GM12874 (cell line): ENCODE data around the gene SLC12A7.

Experiments
- TF ChIP-seq, protein P1 (sequence below): IDR thresholded peaks from 2 replicates; pipeline ENCODE4 v1.5.1; 2011; ENCODE audit warnings: low read depth, mild to moderate bottlenecking, control low read depth, low read length, moderate library complexity; ENCODE audit not compliant: insufficient read depth

Gene SLC12A7

DNA sequence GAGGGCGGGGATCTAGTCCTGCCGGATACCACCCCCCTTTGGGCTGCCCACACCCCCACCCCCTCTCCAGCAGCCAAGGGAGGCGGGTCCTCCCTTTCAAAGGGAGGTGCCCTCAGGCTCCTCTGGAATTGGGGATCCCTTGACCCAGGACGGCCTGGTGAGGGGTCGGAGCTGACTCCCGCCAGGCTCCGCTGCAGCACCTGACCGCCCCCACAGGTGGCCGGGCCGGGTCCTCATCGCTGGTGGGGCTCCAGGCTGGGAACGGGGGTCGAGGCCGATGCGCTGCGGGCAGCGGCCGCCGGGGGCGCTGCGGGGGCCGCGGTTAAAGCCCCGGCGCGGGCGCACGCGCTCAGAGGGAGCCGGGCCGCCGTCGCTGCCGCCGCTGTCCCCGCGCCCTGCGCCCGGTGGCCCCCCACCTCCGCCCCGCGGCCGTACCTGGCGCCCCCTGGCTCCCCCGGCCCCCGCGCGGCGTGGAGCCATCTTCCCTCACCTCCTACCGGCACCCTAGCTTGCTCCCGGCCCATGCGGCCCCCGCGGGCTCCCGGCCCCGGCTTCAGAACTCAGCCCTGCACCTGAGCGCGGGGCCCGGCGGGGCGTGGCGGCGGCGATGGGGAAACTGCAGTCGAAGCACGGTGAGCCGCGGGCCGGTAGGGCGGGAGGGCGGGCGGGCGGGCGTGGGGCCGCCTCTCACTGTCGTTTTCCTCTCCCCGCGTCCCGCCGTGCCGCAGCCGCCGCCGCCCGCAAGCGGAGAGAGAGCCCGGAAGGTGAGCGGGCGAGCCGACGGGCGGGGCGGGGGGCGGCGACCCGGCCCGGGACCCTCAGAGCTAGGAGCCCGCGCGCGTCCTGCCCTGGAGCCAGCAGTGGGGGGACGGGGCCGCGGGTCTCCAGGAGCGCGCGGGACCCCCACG lies 103.2 kb downstream of the SLC12A7 start, which contains the start of gene NKD2:
NKD2 (plus strand) TSS at position 352 of the 908 bp plus-strand sequence; CDS start at position 608, 256 bp downstream.
- TF ChIP-seq, protein P1, sequence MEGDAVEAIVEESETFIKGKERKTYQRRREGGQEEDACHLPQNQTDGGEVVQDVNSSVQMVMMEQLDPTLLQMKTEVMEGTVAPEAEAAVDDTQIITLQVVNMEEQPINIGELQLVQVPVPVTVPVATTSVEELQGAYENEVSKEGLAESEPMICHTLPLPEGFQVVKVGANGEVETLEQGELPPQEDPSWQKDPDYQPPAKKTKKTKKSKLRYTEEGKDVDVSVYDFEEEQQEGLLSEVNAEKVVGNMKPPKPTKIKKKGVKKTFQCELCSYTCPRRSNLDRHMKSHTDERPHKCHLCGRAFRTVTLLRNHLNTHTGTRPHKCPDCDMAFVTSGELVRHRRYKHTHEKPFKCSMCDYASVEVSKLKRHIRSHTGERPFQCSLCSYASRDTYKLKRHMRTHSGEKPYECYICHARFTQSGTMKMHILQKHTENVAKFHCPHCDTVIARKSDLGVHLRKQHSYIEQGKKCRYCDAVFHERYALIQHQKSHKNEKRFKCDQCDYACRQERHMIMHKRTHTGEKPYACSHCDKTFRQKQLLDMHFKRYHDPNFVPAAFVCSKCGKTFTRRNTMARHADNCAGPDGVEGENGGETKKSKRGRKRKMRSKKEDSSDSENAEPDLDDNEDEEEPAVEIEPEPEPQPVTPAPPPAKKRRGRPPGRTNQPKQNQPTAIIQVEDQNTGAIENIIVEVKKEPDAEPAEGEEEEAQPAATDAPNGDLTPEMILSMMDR: peak; percentile 74

DNA sequence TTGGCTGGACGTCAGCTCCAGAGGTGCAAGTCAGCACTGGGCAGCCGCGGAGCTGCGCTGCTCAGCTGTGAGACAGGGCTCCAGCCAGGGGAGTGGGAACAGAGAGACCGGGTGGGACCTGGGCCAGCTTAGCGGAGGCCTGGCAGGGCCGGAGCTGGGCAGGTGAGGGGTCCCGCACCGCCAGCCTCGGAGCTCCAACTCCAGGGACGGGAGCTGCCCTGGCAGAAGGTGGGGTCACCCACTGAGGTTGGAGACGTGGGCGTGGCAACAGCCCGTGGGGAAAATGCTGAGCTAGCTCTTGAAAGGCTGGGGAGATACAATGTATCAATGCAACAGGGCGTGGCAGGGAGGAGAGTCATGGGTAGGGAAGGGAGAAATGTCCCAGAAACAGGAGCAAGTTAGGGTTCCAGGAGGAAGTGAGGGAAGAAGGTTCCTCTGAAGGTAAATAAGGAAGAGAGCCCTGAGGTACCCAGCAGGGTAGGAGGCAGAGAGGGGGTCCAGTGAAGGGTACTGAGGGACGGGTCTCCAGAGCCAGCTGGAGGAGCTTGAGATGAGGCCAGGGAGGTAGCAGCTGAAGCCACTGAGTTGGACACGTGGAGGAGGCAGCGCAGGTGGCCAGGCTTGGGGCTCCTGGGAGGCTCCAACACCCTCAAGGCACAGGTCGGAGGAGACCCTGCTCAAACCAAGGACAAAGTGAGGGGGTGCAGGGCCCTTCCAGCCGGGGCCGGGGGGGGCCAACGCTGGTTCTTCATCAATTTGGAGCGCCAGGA lies 104.0 kb downstream of the SLC12A7 start:
- TF ChIP-seq, protein P1: no peak

DNA sequence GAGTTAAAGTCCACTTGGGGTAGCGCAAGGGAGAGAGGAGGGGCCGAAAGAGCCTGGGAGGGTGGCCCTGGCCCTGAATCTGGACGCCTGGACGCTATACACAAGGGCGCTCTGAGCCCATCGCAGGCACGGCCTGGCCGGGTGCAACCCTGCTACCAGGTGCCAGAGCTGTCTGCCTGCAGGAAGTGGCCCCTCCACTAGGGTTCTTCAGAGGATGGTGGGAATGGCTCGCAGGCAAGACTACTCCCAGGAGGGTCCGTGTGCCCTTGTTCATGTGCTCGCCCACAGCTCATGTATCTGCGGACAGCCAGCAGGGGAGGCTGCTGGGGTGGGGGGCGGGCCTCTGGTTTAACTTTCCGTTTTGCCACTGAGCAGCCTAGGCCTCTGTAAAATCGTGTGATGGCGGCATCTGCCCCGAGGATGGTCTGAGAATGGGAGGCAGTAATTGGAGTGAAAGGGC lies 104.6 kb downstream of the SLC12A7 start:
- TF ChIP-seq, protein P1: no peak

GRCh38 chr5:1006656-1007071 lies 105.2 kb downstream of the SLC12A7 start:
- TF ChIP-seq, protein P1: no peak

GRCh38 chr5:1005904-1006655 lies 105.8 kb downstream of the SLC12A7 start:
- TF ChIP-seq, protein P1: no peak

GRCh38 chr5:1005249-1005851 lies 106.5 kb downstream of the SLC12A7 start:
- TF ChIP-seq, protein P1: no peak
